HepG2 (cell line): ENCODE measurements around the gene WNT7B. TPM values are rescaled to one million over a fixed set of nuclear protein-coding genes. Genes with fewer than 3 reads are reported as not detected.

ENCODE experiments used
- ATAC-seq: fragments of 200-7000 bp; cut with Tn5 transposase; 3 replicates; pipeline ENCODE4 v1.9.1; 2020; ENCODE audit warnings: mild to moderate bottlenecking, moderate library complexity
- BruUV-seq: library from RNA; stranded (reverse); fragments of 400-500 nt; replicated peaks from 2 replicates; lab custom pipeline; 2021; lab: Mats Ljungman, UMichigan
- CTCF ChIA-PET: fragments of 300-600 bp; formaldehyde crosslinking; extraction: SDS; loops from one replicate; lab custom pipeline; 2021; ENCODE audit warnings: low total read pairs, inconsistent platforms, low intra/inter-chr PET ratio; lab: Yijun Ruan, JAX
- POLR2A ChIA-PET: fragments of 350-600 bp; sonication (Branson Sonifier 250); formaldehyde crosslinking; loops from one replicate; lab custom pipeline; 2020; ENCODE audit warnings: antibody characterized with exemption, inconsistent platforms; lab: Yijun Ruan, JAX
- DNase-seq: peaks from one replicate; pipeline ENCODE4 v3.0.0-alpha.2; 2015; ENCODE audit warnings: low spot score
- FAIRE-seq: peaks from 3 replicates; lab custom pipeline; 2011; peaks lifted over from hg19 to GRCh38; lab: Jason Lieb, UNC
- H2AFZ ChIP-seq: one replicate; pipeline ENCODE4 v1.6.1; 2011; ENCODE audit warnings: low read length, inconsistent platforms
- H3K27ac ChIP-seq: fragments of 300-600 bp; 3 replicates; pipeline ENCODE4 v1.8.0; 2011; ENCODE audit warnings: mixed run types, mild to moderate bottlenecking, mixed read lengths, low read length, inconsistent platforms; ENCODE audit not compliant: insufficient read depth; ENCODE audit errors: extremely low read length
- H3K27me3 ChIP-seq, 2 experiments: fragments of 200-600 bp in 1 of 2; 2 replicates in 1 of 2; 3 replicates in 1 of 2; pipeline versions ENCODE4 v1.6.0 to v1.8.0; 2011; ENCODE audit warnings: low read length in 2 of 2, mild to moderate bottlenecking in 2 of 2, moderate library complexity in 2 of 2, inconsistent platforms in 1 of 2; ENCODE audit not compliant: insufficient read depth in 2 of 2, control insufficient read depth in 1 of 2
- H3K36me3 ChIP-seq, 2 experiments: fragments of 200-600 bp in 1 of 2; replicated peaks in 1 of 2; 2 replicates in 1 of 2; 3 replicates in 1 of 2; pipeline versions ENCODE4 v1.5.1 to v1.8.0; 2011; ENCODE audit warnings: low read length in 2 of 2, inconsistent platforms in 1 of 2; ENCODE audit not compliant: insufficient read depth in 2 of 2, control insufficient read depth in 1 of 2
- H3K4me1 ChIP-seq: 2 replicates; pipeline ENCODE4 v1.5.1; 2012; ENCODE audit warnings: low read length, inconsistent platforms; ENCODE audit not compliant: insufficient read depth
- H3K4me2 ChIP-seq: 2 replicates; pipeline ENCODE4 v1.6.0; 2011; ENCODE audit warnings: low read depth, low read length, inconsistent platforms
- H3K4me3 ChIP-seq, 3 experiments: fragments of 200-600 bp in 1 of 3; sonication (generic), shearing (Covaris generic) in 1 of 3; replicated peaks in 1 of 3; 2 replicates each; pipeline ENCODE4 v1.5.1; 2011 to 2016; ENCODE audit warnings: low read length in 3 of 3, inconsistent platforms in 2 of 3, low read depth in 2 of 3, mild to moderate bottlenecking in 2 of 3, control low read depth in 1 of 3, mixed read lengths in 1 of 3; ENCODE audit not compliant: insufficient read depth in 1 of 3
- H3K79me2 ChIP-seq: one replicate; pipeline ENCODE4 v1.6.1; 2011; ENCODE audit warnings: low read length, inconsistent platforms; ENCODE audit not compliant: insufficient read depth
- H3K9ac ChIP-seq: 2 replicates; pipeline ENCODE4 v1.6.0; 2011; ENCODE audit warnings: mild to moderate bottlenecking, low read depth, low read length, inconsistent platforms; ENCODE audit not compliant: insufficient read depth
- H3K9me3 ChIP-seq: 2 replicates; pipeline ENCODE4 v1.5.1; 2012; ENCODE audit warnings: mild to moderate bottlenecking, low read length
- H4K20me1 ChIP-seq: 2 replicates; pipeline ENCODE4 v1.6.0; 2011; ENCODE audit warnings: inconsistent platforms, mild to moderate bottlenecking, low read length, moderate library complexity; ENCODE audit not compliant: insufficient read depth
- AHDC1 ChIP-seq: sonication (generic); formaldehyde crosslinking; IDR thresholded peaks from 2 replicates; pipeline ENCODE4 v1.5.1; 2020; ENCODE audit warnings: mild to moderate bottlenecking, missing genetic modification reagents, borderline replicate concordance
- NPAS2 ChIP-seq: sonication (generic); formaldehyde crosslinking; IDR thresholded peaks from 2 replicates; pipeline ENCODE4 v1.8.0; 2022; ENCODE audit warnings: mild to moderate bottlenecking, missing genetic modification reagents, borderline replicate concordance
- PATZ1 ChIP-seq: sonication (generic); formaldehyde crosslinking; IDR thresholded peaks from 2 replicates; pipeline ENCODE4 v1.4.0; 2020; ENCODE audit warnings: missing genetic modification reagents
- RXRA ChIP-seq: sonication (generic); formaldehyde crosslinking; IDR thresholded peaks from 2 replicates; pipeline ENCODE4 v1.5.1; 2020; ENCODE audit warnings: missing genetic modification reagents
- RXRB ChIP-seq: IDR thresholded peaks from 2 replicates; pipeline ENCODE4 v1.6.1; 2016; ENCODE audit warnings: borderline replicate concordance, missing genetic modification reagents, missing compliant biosample characterization
- SAP130 ChIP-seq: IDR thresholded peaks from 2 replicates; pipeline ENCODE4 v1.6.1; 2016; ENCODE audit warnings: low read depth
- ZMYM3 ChIP-seq: sonication (generic); formaldehyde crosslinking; IDR thresholded peaks from 2 replicates; pipeline ENCODE4 v1.5.1; 2020; ENCODE audit warnings: mild to moderate bottlenecking, missing genetic modification reagents
- ZNF451 ChIP-seq: sonication (generic); formaldehyde crosslinking; IDR thresholded peaks from 2 replicates; pipeline ENCODE4 v1.5.0; 2020; ENCODE audit warnings: mild to moderate bottlenecking, missing genetic modification reagents
- ZNF574 ChIP-seq: sonication (generic); formaldehyde crosslinking; IDR thresholded peaks from 2 replicates; pipeline ENCODE4 v1.4.0; 2020; ENCODE audit warnings: missing genetic modification reagents
- WGBS: methylation state at CpG from one replicate; pipeline ENCODE4 v1.1.6; 2017; ENCODE audit warnings: low lambda C conversion rate; 5-methylcytosine and 5-hydroxymethylcytosine counted together
- in situ Hi-C: cut with HindIII; loops from 2 replicates; pipeline ENCODE4 v1.10.0; 2017; ENCODE audit warnings: low pct_unique_long_range_greater_than_20kb; ENCODE audit not compliant: extremely low pct_ligation_motif_present
- intact Hi-C: fragments of 100-400 bp; cut with micrococcal nuclease; formaldehyde crosslinking; loops from one replicate; pipeline ENCODE4 v1.10.0; 2022; ENCODE audit not compliant: unreplicated experiment
- polyA plus RNA-seq, 8 experiments: library from polyadenylated mRNA; depleted of rRNA in 3 of 8; stranded (reverse) in 7 of 8; unstranded in 1 of 8; fragments of >200 nt; fragmentation: Illumina TruSeq in 4 of 8; extraction: Trizol in 4 of 8; gene quantifications; 2 replicates each; pipeline versions ENCODE4 v1.2.1 to v1.2.3, GENCODE V29; 2011 to 2016; ENCODE audit warnings: low read depth in 4 of 8, missing spikeins in 1 of 8, mixed read lengths in 1 of 8; ENCODE audit not compliant: insufficient read depth in 1 of 8
- total RNA-seq, 5 experiments: library from RNA; depleted of rRNA; stranded (reverse); fragments of >200 nt; fragmentation: Illumina TruSeq; extraction: Trizol; gene quantifications; 2 replicates each; pipeline ENCODE4 v1.2.3, GENCODE V29; 2016; ENCODE audit warnings: low read depth in 1 of 5
- TF ChIP-seq, protein P1 (sequence below): sonication (generic); formaldehyde crosslinking; IDR thresholded peaks from 2 replicates; pipeline ENCODE4 v1.4.0; 2020; ENCODE audit warnings: missing genetic modification reagents, borderline replicate concordance

Gene WNT7B
- total and polyA plus RNA-seq, 2 of the 13 experiments (the other 11 are each of a cell fraction or from before 2014, with no cell fraction given) = 0.09 TPM; not detected in 1

DNA sequence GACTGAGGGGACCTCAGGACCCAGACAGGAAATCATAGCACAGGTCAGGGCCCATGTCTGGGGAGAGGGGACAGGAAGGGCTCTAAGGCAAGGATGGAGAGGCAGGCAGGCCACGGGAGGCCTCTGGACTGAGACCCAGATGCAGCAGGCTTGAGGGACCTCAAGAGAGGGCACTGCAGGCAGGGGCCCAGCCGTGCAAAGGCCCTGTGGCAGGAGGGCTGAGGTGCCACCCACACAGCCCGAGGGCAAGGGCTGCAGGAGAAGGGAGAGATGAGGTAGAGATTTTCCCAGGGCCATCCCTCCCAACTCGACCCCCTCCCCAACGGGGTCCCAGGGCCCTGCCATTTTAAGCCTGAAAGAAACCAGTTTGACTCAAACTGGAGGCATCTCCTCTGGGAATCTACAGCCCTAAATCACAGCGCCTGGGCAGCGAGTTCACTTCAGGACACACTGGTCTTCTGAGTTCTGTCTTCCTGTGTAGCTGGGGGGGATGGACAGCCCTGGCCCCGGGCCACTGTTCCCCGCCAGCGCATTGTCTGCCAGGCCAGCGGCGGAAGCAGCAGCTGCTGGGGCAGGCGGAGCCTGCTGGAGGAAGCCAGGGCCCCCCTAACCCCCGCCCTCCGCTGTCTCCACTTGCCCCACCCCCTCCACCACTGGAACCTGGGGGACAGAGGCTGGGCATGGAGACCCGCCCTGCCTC lies 20.3 kb upstream of the WNT7B start:
- Histone ChIP-seq H3K9me3 (no peaks in the 10 kb centered on the region), H3K27me3 (peaks cover 8 to 71% of the 10 kb centered on the region in 2 experiments), H3K27ac (no peak overlapping the region), H3K4me2 (peak overlapping the region; percentile 58), H3K79me2 (no peaks in the 10 kb centered on the region), H2AFZ (no peak overlapping the region), H3K4me1 (peaks cover 22% of the 10 kb centered on the region), H3K36me3 (no peaks in the 10 kb centered on the region), H4K20me1 (no peaks in the 10 kb centered on the region), H3K4me3 (peak overlapping the region in 1 of 3 experiments; percentile 37; a peak in 1 of 6 replicates)
- WGBS = 0% methylated on average over 4 of the region's 16 CpGs
- ChIA-PET CTCF (interaction anchor here (2.0 kb wide), 1 partner anchor 10 kb away, joined by 4 read pairs; no protein-coding TSS in a partner anchor), POLR2A (interaction anchor here (1.0 to 1.8 kb wide), 4 partner anchors 9 to 253 kb away, joined by 4 to 11 read pairs (median 6); partner anchors contain the start of gene CDPF1)
- no peak for FAIRE-seq
- BruUV-seq = no TSS peak
- intact Hi-C loops (loop anchor here (5.0 kb wide), 1 partner anchor 40 kb away; no protein-coding TSS in a partner anchor), in situ Hi-C loops (loop anchor here (5.0 kb wide), 1 partner anchor 40 kb away; no protein-coding TSS in a partner anchor)
- ATAC-seq = peak; percentile 8; the same call in 1 of the 3 replicates
- DNase-seq = no peak
- TF ChIP-seq SAP130 (CRISPR knock-in tag) (peak; percentile 24; the same call in 1 of the 2 replicates), RXRA (peak; percentile 33; the same call in 1 of the 2 replicates), ZNF574 (CRISPR knock-in tag) (no peak), ZMYM3 (peak; percentile 43; the same call in 1 of the 2 replicates), ZNF451 (CRISPR knock-in tag) (no peak), NPAS2 (CRISPR knock-in tag) (no peak), RXRB (CRISPR knock-in tag) (peak; percentile 58; the same call in 1 of the 2 replicates), AHDC1 (CRISPR knock-in tag) (no peak), PATZ1 (0 out of 2 replicates have a peak, but pooled peaks have one; percentile 28)
- TF ChIP-seq, protein P1, sequence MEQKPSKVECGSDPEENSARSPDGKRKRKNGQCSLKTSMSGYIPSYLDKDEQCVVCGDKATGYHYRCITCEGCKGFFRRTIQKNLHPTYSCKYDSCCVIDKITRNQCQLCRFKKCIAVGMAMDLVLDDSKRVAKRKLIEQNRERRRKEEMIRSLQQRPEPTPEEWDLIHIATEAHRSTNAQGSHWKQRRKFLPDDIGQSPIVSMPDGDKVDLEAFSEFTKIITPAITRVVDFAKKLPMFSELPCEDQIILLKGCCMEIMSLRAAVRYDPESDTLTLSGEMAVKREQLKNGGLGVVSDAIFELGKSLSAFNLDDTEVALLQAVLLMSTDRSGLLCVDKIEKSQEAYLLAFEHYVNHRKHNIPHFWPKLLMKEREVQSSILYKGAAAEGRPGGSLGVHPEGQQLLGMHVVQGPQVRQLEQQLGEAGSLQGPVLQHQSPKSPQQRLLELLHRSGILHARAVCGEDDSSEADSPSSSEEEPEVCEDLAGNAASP (CRISPR knock-in tag) = peak; percentile 83; the same call in 1 of the 2 replicates
- TF ChIP-seq, all 625 proteins: peak for 6
- no peak overlapping the region for H3K9ac ChIP-seq
